PFSK-1 (cell line): Measurements from ENCODE around the gene NR3C2.

ENCODE experiments used
- POLR2AphosphoS5 ChIP-seq: IDR thresholded peaks from 2 replicates; pipeline ENCODE4 v1.6.1; 2012; ENCODE audit warnings: low read depth, mild to moderate bottlenecking, control low read depth, low read length, moderate library complexity
- SIN3A ChIP-seq: IDR thresholded peaks from 2 replicates; pipeline ENCODE4 v1.6.1; 2012; ENCODE audit warnings: mild to moderate bottlenecking, low read length, moderate library complexity, borderline replicate concordance; ENCODE audit not compliant: insufficient read depth
- TAF1 ChIP-seq: IDR thresholded peaks from 2 replicates; pipeline ENCODE4 v1.6.1; 2012; ENCODE audit warnings: low read length, control low read depth, borderline replicate concordance; ENCODE audit not compliant: insufficient read depth
- TF ChIP-seq, protein P1 (sequence below), 2 experiments: IDR thresholded peaks; 2 replicates each; pipeline versions ENCODE4 v1.6.1 to v1.8.0; 2011 to 2012; ENCODE audit warnings: low read depth in 2 of 2, low read length in 2 of 2, control low read depth in 1 of 2, inconsistent platforms in 1 of 2, mild to moderate bottlenecking in 1 of 2, moderate library complexity in 1 of 2; ENCODE audit not compliant: insufficient read depth in 1 of 2

GRCh38 chr4:148444296-148445070, 2.3 kb upstream of the NR3C2 start:
- no peak for TF ChIP-seq POLR2AphosphoS5
- TF ChIP-seq, protein P1, sequence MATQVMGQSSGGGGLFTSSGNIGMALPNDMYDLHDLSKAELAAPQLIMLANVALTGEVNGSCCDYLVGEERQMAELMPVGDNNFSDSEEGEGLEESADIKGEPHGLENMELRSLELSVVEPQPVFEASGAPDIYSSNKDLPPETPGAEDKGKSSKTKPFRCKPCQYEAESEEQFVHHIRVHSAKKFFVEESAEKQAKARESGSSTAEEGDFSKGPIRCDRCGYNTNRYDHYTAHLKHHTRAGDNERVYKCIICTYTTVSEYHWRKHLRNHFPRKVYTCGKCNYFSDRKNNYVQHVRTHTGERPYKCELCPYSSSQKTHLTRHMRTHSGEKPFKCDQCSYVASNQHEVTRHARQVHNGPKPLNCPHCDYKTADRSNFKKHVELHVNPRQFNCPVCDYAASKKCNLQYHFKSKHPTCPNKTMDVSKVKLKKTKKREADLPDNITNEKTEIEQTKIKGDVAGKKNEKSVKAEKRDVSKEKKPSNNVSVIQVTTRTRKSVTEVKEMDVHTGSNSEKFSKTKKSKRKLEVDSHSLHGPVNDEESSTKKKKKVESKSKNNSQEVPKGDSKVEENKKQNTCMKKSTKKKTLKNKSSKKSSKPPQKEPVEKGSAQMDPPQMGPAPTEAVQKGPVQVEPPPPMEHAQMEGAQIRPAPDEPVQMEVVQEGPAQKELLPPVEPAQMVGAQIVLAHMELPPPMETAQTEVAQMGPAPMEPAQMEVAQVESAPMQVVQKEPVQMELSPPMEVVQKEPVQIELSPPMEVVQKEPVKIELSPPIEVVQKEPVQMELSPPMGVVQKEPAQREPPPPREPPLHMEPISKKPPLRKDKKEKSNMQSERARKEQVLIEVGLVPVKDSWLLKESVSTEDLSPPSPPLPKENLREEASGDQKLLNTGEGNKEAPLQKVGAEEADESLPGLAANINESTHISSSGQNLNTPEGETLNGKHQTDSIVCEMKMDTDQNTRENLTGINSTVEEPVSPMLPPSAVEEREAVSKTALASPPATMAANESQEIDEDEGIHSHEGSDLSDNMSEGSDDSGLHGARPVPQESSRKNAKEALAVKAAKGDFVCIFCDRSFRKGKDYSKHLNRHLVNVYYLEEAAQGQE (IDR thresholded peaks at IDR 0.05; ENCODE audit: insufficient read depth in 1 of 2, low read depth in 2 of 2, low read length in 2 of 2): no peak
- no peak for TF ChIP-seq TAF1
- no peak for TF ChIP-seq SIN3A
